GM12874 (cell line): ENCODE data around the gene CYP19A1.
A peak's percentile ranks its signal among the peaks of the same experiment; 100 is the strongest.

Source experiments
- CTCF ChIP-seq: IDR thresholded peaks from 2 replicates; pipeline ENCODE4 v1.5.1; 2011; ENCODE audit warnings: low read depth, mild to moderate bottlenecking, control low read depth, low read length, moderate library complexity; ENCODE audit not compliant: insufficient read depth

CYP19A1 gene

DNA sequence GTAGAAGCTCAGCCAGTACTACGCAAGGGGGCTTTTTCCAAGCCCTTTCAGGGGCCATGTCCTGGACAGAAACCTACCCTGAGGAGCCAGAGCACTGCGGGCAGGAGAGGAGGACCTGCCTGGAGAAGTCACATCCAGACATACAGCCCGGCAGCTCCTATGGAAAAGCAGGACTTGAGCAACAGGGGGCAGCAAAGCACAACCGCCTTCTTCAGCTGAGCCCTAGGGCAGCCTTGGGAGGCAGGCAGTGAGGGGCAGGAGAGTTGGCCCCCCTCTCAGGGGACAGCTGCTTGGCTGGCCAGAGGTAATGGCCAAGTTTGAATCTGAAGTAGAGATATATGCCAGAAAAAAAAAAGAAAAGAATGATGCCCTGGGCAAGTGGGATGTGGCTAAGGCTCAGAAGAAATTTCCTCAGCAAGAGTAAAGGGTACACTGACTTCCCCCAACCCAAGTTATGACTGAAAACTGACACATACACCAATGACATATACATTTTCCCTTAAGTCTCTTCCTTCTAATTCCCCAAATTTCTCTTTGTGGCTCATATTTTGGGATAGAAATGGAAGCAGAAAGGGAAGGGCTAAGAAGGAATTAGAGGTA lies 56.9 kb downstream of the CYP19A1 start:
- TF ChIP-seq CTCF, result peak; percentile 70

- no peak for TF ChIP-seq CTCF
Measured at GRCh38 chr15:51280838-51281237, 57.6 kb downstream of the CYP19A1 start.

- no peak for TF ChIP-seq CTCF
Measured at GRCh38 chr15:51279391-51279790, 59.0 kb downstream of the CYP19A1 start.

DNA sequence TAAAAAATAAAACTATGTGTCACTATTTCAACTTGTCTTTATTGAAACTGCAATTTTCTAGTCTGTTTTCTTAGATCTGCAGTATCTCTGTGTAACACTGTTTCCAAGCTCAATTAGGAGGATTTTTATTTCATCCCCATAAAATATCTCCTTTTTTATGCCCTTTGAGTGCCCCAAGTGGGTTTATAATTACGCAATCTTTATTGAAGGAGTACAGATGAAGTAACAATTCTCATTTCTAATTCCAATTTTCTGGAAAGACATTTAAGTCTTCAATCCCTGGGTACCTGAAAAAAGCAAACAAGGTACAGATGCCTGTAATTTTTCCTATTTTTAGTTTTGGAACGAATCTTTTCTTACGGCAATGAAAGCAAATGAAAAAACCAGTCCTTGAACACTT lies 61.3 kb downstream of the CYP19A1 start:
- TF ChIP-seq CTCF, result no peak

GRCh38 chr15:51274956-51275355 lies 63.4 kb downstream of the CYP19A1 start:
- TF ChIP-seq CTCF, result no peak

DNA sequence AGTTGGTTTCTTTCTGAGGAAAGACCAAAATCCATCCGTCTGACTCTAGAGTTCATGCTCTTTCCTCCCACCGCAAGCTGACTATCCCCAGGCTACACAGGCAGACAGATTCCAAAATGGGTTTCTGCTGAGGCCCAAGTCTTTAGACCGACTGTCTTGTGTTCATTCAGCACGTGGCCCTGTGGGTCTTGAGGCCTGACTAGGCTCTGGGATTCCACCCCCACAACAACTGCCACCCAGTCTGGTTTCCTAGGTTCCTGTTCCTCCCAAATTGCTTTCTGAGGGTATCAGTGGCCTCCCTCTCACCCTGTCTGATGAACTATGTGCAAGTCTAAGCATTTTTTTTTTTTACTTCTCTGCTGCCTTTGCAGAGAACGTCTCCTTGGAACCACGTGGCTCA lies 67.7 kb downstream of the CYP19A1 start:
- no peak for TF ChIP-seq CTCF

DNA sequence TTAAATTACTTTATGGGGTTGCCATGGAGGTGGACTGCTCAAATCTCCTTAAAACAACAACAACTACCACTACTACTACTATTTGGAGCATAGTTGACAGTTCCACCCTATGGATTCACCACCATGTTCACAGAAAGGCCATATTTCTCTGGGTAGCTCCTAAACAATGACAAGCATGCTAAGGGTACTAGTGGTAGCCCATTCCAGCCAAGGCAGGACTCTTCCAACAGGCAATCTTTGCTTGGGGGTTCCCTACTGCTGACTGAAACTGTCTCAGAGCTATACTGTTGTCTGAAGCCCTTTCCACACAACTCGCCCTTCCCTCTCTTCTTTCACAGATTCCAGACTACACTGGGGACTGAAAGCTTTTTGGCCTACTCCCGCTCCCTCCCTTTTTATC lies 68.9 kb downstream of the CYP19A1 start:
- TF ChIP-seq CTCF, result no peak
